Right atrium auricular region (tissue), 2 donors: ENCODE results near the gene NUP205. TPM values are rescaled to one million over a fixed set of nuclear protein-coding genes. Genes with fewer than 3 reads are reported as not detected.

Experiments used
- DNase-seq: peaks from one replicate; pipeline ENCODE4 v3.0.0-alpha.2; 2019; ENCODE audit warnings: low spot score
- H3K27ac ChIP-seq, 2 donors: fragments of 200-600 bp; sonication (generic); 1 replicate in 1 of 2; 2 replicates in 1 of 2; pipeline ENCODE4 v1.5.1; 2016 to 2019
- H3K27me3 ChIP-seq, 2 donors: fragments of 200-600 bp; sonication (generic); one replicate each; pipeline versions ENCODE4 v1.5.1 to v1.6.0; 2017 to 2019
- H3K36me3 ChIP-seq: fragments of 200-600 bp; sonication (generic); one replicate; pipeline ENCODE4 v1.5.1; 2016
- H3K4me1 ChIP-seq, 2 donors: fragments of 200-600 bp; sonication (generic); one replicate each; pipeline versions ENCODE4 v1.5.1 to v1.6.0; 2017 to 2019
- H3K4me3 ChIP-seq, 2 donors: fragments of 200-600 bp; sonication (generic); 1 replicate in 1 of 2; 2 replicates in 1 of 2; pipeline ENCODE4 v1.5.1; 2017 to 2019; ENCODE audit warnings: mild to moderate bottlenecking in 1 of 2, moderate library complexity in 1 of 2
- H3K9me3 ChIP-seq, 2 donors: fragments of 200-600 bp; sonication (generic); one replicate each; pipeline ENCODE4 v1.5.1; 2019
- total RNA-seq, 2 donors: library from RNA; depleted of rRNA; stranded (reverse); fragments of >200 nt; gene quantifications; one replicate each; pipeline ENCODE4 v1.1.0, GENCODE V29; 2016
- TF ChIP-seq, protein P1 (sequence below), 2 donors: fragments of 200-600 bp; sonication (generic); IDR thresholded peaks; one replicate each; pipeline ENCODE4 v1.5.1; 2019; ENCODE audit warnings: antibody characterized with exemption in 2 of 2

NUP205 gene
- total RNA-seq, 2 donors from 2014 or later = 14.3 to 17.2 TPM

DNA sequence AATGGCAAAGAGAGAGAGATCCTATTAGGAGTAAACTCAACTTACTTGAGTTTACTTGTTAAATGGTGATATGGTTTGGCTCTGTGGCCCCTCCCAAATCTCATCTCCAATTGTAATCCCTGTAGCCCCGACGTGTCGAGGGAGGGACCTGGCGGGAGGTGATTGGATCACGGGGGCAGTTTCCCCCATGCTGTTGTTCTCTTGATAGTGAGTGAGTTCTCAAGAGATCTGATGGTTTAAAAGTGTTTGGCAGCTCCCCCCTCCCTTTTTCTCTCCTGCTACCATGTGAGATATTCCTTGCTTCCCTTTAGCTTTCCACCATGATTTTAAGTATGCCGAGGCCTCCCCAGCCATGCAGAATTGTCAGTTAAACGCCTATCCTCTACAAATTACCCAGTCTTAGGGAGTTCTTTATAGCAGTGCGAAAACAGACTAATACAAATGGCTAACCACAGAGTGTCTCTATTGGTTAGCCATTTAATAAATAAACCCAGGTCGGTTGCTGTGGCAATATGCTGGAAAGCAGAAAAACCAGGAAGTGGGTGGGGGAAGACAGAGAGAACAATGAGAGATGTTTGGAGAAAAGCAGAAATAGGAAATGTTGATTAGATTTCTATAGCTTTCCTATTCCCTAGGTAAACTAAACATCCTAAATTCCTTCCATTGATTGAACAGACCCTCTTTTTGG lies 101.6 kb downstream of the NUP205 start:
- H3K27me3 ChIP-seq = no peaks in the 10 kb centered on the region
- DNase-seq = no peak
- no peaks in the 10 kb centered on the region for H3K9me3 ChIP-seq
- H3K4me1 ChIP-seq = peaks cover 0 to 17% of the 10 kb centered on the region in 2 donors
- H3K4me3 ChIP-seq = no peak overlapping the region
- no peak overlapping the region for H3K27ac ChIP-seq
- TF ChIP-seq, protein P1, sequence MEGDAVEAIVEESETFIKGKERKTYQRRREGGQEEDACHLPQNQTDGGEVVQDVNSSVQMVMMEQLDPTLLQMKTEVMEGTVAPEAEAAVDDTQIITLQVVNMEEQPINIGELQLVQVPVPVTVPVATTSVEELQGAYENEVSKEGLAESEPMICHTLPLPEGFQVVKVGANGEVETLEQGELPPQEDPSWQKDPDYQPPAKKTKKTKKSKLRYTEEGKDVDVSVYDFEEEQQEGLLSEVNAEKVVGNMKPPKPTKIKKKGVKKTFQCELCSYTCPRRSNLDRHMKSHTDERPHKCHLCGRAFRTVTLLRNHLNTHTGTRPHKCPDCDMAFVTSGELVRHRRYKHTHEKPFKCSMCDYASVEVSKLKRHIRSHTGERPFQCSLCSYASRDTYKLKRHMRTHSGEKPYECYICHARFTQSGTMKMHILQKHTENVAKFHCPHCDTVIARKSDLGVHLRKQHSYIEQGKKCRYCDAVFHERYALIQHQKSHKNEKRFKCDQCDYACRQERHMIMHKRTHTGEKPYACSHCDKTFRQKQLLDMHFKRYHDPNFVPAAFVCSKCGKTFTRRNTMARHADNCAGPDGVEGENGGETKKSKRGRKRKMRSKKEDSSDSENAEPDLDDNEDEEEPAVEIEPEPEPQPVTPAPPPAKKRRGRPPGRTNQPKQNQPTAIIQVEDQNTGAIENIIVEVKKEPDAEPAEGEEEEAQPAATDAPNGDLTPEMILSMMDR (IDR thresholded peaks at IDR 0.05) = no peak
- no peaks in the 10 kb centered on the region for H3K36me3 ChIP-seq

DNA sequence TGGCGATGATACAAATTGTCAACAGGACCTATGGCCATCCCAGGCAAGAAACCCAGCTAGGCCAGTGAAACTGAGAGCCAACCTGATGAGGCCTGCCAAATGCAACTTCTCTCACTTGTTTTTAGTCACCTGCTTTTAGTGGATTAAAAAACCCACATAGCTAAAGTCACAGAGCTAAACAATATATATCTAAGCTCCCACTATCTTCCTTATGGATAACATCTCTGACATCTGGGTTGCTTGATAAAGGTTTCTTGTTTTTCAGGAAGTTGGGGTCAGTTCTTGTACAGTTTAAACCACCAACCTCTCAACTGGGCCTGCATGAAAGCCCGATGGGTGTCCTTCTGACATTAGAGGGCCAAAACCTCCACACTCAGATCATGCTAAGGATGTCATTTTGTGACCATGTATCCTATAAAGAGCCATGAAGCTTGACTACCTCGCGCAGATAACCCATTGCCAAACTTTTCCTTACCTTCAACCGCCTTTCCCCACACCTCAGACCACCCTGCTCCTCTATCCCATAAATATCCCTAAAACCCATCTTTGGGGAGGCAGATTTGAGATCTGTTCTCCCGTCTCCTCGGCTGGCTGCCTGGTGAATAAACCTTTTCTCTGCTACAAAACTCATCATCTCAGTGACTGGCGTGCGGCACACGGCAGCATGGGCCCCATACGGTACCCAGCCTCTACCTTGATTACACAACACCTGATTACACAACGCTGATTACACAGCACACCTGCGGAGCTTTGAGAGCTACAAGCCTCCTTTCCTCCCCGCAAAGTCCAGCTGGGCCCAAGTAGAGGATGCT lies 103.8 kb downstream of the NUP205 start:
- H3K9me3 ChIP-seq = no peaks in the 10 kb centered on the region
- peak overlapping the region; percentile 97 for H3K27ac ChIP-seq
- no peaks in the 10 kb centered on the region for H3K27me3 ChIP-seq
- no peaks in the 10 kb centered on the region for H3K36me3 ChIP-seq
- H3K4me3 ChIP-seq = peak overlapping the region; percentile 88 to 95
- H3K4me1 ChIP-seq = peaks cover 0 to 32% of the 10 kb centered on the region in 2 donors
- TF ChIP-seq, protein P1 (IDR thresholded peaks at IDR 0.05) = no peak
- DNase-seq = no peak

DNA sequence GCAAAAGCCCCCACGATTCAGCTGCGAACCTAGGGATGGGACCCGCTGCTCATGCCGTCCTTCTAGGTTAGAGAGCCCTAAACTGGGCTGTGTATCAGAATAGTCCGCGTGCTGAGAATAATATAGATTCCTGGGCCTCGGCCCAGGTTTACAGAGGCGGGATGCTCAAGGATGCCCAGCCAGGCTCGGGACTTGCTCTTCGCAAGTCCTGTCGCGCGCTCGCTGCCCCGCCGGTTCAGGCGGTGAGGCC lies 104.3 kb downstream of the NUP205 start:
- peaks cover 0 to 36% of the 10 kb centered on the region in 2 donors for H3K4me1 ChIP-seq
- no peaks in the 10 kb centered on the region for H3K9me3 ChIP-seq
- no peaks in the 10 kb centered on the region for H3K27me3 ChIP-seq
- no peak for DNase-seq
- H3K36me3 ChIP-seq = no peaks in the 10 kb centered on the region
- peak overlapping the region; percentile 88 to 95 for H3K4me3 ChIP-seq
- TF ChIP-seq, protein P1 (IDR thresholded peaks at IDR 0.05) = peak in 1 of 2 donors; percentile 85
- peak overlapping the region; percentile 97 for H3K27ac ChIP-seq

DNA sequence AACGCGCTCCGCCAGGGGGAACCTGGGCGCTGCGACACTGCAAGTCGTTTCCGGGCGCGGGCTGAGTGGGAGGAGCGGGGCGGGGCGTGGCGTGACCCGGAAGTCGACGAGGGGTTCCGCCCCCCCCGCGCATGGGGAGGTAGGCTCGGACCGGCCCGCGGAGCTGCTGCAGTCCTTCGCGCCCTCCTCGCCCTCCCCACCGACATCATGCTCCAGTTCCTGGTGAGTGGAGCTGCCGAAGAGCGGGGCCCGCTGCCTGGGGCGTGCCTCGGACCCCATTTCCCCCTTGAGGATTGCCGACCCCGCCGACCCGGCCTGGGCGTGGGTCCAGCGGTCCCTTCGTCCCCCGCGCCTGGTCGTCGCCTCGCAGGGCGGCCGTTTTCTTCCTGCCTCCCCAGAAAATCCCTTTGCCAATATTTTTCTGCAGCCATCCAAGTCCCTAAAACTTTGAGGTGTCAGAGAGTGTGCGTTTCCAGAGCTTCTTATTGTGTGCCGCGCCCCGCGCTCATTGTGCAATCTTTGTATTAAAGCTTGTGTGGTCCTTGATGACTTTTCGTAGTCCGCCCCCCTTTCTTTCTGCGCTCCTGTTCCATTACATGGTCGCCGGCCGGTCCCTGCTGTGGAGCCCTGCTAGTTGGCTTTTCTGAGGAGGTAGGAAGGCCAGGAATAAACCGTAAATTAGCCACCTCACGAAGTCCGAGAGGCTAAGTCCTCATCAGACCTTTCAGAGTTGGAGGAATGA lies 104.8 kb downstream of the NUP205 start, which contains the start of gene STMP1:
Gene STMP1 (plus strand): TSS at position 142 of the 742 bp plus-strand sequence.
- Histone ChIP-seq H3K4me1 (peaks cover 0 to 36% of the 10 kb centered on the region in 2 donors), H3K4me3 (peak within 1 kb of the TSS; percentile 88 to 95), H3K27me3 (no peaks in the 10 kb centered on the region), H3K27ac (peak within 1 kb of the TSS; percentile 97), H3K9me3 (no peaks in the 10 kb centered on the region), H3K36me3 (no peaks in the 10 kb centered on the region)
- TF ChIP-seq, protein P1 (IDR thresholded peaks at IDR 0.05) = peak in 1 of 2 donors; percentile 95
- DNase-seq = peak; percentile 97

DNA sequence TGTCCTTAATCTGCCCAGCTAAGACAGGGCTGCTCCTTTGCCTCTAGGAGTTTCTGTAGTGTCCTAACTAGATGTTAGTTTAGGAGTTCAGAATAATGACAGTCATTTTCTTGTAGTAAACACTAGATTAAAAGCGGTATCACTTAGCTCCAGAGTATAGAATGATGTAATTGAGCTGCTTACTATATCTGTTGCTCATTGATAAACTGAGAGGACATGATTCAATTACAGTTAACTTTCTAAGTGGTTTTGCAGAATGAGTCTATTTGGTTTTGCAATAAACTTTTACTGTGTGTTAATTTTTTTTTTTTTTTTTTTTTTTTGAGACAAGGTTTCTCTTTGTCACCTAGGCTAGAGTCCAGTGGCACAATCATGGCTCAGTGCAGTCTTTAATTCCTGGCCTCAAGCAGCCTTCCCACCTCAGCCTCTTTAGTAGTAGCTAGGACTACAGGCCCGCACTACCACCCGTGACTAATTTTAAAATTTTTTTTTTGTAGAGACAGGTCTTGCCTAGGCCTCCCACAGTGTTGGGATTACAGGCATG lies 106.4 kb downstream of the NUP205 start:
- Histone ChIP-seq H3K27me3 (no peaks in the 10 kb centered on the region), H3K9me3 (no peaks in the 10 kb centered on the region), H3K4me3 (no peak overlapping the region), H3K36me3 (no peaks in the 10 kb centered on the region), H3K27ac (peak overlapping the region; percentile 37 to 97), H3K4me1 (peaks cover 0 to 36% of the 10 kb centered on the region in 2 donors)
- no peak for DNase-seq
- TF ChIP-seq, protein P1 (IDR thresholded peaks at IDR 0.05) = no peak
